ENCODE results near the gene AP4M1. TPM values are rescaled to one million over a fixed set of nuclear protein-coding genes. Genes with fewer than 3 reads are reported as not detected.

Gene AP4M1
- total RNA-seq, 1 experiment from 2014 or later: 13.7 TPM

- DNase-seq (ENCODE audit: low read depth): no peak
Measured at GRCh38 chr7:100085515-100085914, 15.9 kb upstream of the AP4M1 start.

DNA sequence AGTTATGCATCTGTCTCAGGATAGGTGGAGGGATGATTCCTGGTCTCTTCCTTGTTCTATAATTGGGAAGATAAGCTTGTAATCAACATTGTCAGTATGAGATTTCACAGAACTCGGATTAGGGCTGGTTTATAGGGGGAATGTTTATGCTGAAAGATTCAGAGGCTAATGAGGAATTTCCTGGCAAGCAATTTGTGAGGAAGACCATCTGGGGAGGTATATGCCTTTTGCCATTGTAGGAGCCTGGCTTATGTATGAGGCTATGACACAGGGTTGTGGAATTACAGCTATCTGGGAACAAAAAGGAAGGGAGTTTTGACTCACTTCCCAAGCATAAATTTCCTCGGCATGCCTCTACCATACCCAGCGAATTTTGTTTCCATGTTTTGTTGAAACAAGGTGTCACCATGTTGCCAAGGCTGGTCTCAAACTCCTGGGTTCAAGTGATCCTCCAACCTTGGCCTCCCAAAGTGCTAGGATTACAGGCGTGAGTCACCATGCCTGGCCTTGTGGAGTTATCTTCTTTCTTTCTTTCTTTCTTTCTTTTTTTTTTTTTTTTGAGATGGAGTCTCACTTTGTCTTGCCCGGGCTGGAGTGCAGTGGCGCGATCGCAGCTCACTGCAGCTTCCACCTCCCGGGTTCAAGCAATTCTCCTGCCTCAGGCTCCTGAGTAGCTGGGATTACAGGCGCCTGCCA lies 14.2 kb upstream of the AP4M1 start:
- peak; percentile 97 for DNase-seq (ENCODE audit: low read depth)

- no peak for DNase-seq (ENCODE audit: low read depth)
Measured at GRCh38 chr7:100088095-100088620, 13.3 kb upstream of the AP4M1 start.

- peak; percentile 62 for DNase-seq (ENCODE audit: low read depth)
Measured at GRCh38 chr7:100088621-100089457, 12.6 kb upstream of the AP4M1 start, which contains the start of gene COPS6. TSS of gene COPS6 (plus strand) at chr7:100088969. CDS start at chr7:100088991, 22 bp downstream.

DNA sequence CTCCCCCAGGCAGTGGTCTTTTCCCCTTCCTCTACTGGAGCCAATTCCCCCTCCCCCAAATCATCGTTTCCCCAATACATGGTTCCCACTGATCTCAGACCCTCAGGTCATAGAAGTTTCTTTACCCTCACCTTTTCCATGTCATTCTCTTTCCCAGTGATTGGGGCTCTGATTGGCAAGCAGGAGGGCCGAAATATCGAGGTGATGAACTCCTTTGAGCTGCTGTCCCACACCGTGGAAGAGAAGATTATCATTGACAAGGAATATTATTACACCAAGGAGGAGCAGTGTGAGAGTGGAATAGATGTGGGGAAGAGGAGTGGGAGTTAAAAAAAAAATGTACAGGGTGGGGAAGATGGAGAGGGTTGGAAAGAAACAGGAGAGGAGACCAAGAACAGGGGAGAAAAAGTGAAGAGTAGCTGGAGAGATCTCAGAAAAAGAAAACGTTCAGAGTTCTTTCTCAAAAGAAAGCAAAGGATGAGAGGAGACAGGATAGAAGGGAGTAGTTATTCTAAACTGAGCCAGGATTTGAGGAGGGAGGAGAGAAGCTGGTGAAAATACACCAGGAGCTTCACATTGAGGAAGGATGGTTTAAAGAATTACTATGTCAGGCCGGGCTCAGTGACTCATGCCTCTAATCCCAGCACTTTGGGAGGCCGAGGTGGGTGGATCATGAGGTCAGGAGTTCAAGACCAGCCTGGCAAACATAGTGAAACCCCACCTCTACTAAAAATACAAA lies 11.8 kb upstream of the AP4M1 start:
- peak; percentile 46 for DNase-seq (ENCODE audit: low read depth)

DNA sequence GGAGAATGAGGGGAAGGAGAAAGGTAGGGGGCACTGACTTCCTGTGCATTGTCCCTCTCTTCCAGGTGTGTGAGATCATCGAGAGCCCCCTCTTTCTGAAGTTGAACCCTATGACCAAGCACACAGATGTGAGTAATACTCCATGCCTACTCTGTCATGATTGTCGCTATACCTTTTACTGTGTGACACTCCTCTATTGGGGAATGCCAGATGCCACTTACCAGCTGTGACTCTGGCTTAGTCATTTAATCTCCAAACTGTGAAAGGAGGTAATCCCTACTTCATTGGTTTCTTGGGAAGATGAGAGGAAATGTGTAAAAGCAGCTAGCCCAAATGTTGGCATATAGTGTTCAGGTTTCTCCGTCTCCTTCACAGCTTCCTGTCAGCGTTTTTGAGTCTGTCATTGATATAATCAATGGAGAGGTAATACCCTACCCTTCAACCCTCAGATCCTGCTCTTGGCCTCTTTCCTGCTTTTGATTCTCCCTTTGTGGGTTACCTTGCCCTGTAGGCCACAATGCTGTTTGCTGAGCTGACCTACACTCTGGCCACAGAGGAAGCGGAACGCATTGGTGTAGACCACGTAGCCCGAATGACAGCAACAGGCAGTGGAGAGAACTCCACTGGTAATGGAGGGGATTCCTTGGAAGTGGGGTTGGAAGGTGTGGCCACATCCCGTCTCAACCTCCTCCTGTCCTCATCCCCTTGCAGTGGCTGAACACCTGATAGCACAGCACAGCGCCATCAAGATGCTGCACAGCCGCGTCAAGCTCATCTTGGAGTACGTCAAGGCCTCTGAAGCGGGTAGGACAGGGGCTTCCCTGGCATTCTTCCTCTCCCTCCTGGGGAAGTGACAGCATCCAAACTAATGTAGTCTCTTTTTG lies 10.7 kb upstream of the AP4M1 start:
- no peak for DNase-seq (ENCODE audit: low read depth)

DNA sequence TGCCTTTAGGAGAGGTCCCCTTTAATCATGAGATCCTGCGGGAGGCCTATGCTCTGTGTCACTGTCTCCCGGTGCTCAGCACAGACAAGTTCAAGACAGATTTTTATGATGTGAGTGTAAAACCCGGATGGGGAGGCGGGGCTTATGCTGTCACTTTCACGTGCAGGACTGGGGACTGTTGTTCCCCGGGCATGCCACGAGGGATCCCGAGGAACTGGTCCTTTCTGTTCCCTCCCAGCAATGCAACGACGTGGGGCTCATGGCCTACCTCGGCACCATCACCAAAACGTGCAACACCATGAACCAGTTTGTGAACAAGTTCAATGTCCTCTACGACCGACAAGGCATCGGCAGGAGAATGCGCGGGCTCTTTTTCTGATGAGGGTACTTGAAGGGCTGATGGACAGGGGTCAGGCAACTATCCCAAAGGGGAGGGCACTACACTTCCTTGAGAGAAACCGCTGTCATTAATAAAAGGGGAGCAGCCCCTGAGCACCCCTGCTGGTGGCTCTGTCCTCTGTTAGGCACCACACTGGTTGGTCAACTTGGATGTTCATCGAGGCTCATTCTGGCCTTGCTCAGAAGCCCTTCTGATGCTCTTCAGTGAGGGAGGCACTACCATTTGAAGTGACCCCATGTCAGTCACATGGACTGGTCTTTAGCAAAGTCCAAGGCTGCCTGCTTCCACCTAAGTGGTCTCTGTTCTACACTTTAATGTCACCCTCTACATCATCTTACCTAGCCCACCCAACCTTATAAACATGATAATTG lies 9.8 kb upstream of the AP4M1 start:
- no peak for DNase-seq (ENCODE audit: low read depth)

- no peak for DNase-seq (ENCODE audit: low read depth)
Measured at GRCh38 chr7:100093054-100093453, 8.4 kb upstream of the AP4M1 start.

- DNase-seq (ENCODE audit: low read depth): no peak
Measured at GRCh38 chr7:100093498-100093897, 7.9 kb upstream of the AP4M1 start.

GRCh38 chr7:100093925-100094486 lies 7.4 kb upstream of the AP4M1 start:
- DNase-seq (ENCODE audit: low read depth): no peak

DNA sequence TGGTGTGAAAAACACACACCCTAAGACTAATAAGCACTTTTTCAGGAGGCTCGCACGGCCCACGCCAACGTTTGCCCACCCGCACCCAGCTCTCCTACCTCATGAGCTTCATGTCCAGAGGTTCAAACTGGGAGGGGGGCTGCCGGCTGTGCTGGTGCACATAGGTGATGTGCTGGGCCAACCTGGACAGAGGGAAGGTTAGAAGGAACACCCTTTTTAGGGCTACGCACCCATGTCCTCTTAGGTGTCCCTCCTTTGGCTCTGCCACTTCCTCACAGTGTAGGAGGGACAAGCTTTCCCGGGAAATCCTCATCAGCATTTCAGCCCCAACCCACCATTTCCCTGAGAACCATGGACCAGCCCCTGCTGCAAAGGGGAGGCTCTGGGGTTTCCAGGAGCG lies 6.2 kb upstream of the AP4M1 start:
- no peak for DNase-seq (ENCODE audit: low read depth)

DNA sequence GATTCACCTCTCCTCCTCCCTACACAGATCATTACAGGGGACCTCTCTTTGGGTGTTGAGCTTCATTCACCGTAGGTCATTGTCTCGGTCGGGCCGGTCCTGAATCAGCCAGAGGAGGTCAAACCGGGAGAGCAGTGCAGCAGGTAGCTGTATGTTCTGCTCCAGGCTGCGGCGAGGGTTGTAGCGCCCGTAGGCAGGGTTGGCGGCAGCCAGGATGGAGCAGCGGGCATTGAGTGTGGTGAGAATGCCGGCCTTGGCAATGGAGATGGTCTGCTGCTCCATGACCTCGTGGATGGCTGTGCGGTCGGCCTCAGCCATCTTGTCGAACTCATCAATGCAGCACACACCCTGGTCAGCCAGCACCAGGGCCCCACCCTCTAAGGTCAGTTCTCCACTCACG lies 5.7 kb upstream of the AP4M1 start:
- no peak for DNase-seq (ENCODE audit: low read depth)

GRCh38 chr7:100098913-100099312 lies 2.5 kb upstream of the AP4M1 start:
- DNase-seq (ENCODE audit: low read depth): no peak

DNA sequence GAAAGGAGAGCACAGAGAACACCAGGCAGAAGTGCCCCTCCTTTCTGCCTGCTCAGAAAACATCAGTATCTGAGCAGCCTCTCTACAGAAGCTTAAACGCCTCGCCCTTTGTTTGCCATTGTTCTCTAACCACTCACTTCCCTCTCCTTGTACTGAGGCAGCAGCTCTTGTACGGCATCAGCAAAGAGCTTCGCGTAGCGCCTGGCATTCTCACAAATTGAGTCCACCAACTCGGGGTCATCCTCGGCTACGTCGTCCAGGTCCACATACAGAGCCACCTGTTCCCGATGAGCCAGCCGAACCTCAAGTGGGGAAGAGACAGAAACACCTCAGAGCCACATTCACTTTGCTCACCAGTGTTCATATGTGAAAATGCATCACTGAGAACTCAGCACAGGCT lies 2.0 kb upstream of the AP4M1 start:
- DNase-seq (ENCODE audit: low read depth): no peak

GRCh38 chr7:100100420-100101015 lies 925 bp upstream of the AP4M1 start:
- DNase-seq (ENCODE audit: low read depth): peak; percentile 94

DNA sequence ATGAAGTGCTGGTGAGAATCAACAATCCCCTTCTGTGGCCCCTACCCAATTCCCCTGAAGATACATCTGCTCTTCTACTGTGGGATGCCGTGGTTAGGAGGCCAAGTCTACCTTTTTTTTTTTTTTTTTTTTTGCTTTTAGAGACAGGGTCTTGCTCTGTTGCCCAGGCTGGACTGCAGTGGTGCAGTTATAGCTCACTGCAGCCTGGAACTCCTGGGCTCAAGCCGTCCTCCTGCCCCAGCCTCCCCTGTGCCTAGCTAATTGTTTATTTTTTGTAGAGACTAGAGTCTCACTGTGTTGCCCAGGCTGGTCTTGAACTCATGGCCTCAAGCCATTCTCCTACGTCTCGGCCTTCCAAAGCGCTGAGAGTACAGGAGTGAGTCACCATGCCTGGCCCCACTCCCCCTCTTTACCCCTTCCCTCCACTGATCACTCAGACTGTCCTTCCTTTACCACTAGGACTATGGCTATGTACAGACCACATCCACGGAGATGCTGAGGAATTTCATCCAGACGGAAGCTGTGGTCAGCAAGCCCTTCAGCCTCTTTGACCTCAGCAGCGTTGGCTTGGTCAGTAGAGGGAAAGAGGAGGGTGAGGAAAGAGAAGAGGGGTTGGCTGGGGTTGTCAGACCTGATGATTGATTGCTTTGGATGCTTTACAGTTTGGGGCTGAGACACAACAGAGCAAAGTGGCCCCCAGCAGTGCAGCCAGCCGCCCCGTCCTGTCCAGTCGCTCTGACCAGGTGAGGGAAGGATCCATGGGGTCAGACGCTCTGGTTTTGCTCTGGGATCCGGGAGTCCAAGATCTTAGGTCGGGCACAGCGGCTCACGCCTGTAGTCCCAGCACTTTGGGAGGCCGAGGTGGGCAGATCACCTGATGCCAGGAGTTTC lies 1.8 kb downstream of the AP4M1 start:
- peak; percentile 89 for DNase-seq (ENCODE audit: low read depth)

DNA sequence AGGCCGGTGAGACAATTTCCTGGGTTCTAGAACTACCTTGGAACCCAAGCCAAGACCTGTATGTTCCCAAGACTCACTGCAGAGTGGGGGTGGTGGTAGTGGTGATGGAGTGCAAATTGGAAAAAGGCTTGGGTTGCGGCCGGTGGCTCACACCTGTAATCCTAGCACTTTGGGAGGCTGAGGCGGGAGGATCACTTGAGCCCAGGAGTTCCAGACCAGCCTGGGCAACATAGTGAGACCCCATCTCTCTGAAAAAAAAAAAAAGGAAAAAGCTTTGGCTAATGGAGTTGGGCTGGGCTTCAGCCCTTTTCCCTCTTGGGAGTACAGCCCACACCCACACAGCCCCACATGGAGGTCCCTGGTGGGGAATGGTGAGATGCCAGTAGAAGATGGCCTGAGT lies 4.1 kb downstream of the AP4M1 start:
- DNase-seq (ENCODE audit: low read depth): no peak

GRCh38 chr7:100106633-100107032 lies 5.2 kb downstream of the AP4M1 start:
- DNase-seq (ENCODE audit: low read depth): no peak

All from HT1080 (cell line).